Spleen (tissue), 11 donors: ENCODE measurements around the gene L2HGDH. TPM values are rescaled to one million over a fixed set of nuclear protein-coding genes. Genes with fewer than 3 reads are reported as not detected.

Source experiments
- DNase-seq: peaks from one replicate; pipeline ENCODE4 v3.0.0-alpha.2; 2020
- H3K27ac ChIP-seq, 8 donors: fragments of 200-600 bp; sonication (generic) in 7 of 8; 1 replicate in 4 of 8; 2 replicates in 4 of 8; pipeline versions ENCODE4 v1.5.0 to v1.8.0; 2016 to 2021; ENCODE audit warnings: inconsistent platforms in 4 of 8, mild to moderate bottlenecking in 4 of 8, moderate library complexity in 1 of 8
- H3K27me3 ChIP-seq, 7 donors: fragments of 200-600 bp; sonication (generic) in 6 of 7; replicated peaks in 1 of 7; 1 replicate in 4 of 7; 2 replicates in 3 of 7; pipeline versions ENCODE4 v1.5.0 to v1.8.0; 2016 to 2021; ENCODE audit warnings: inconsistent platforms in 3 of 7, mild to moderate bottlenecking in 1 of 7
- H3K36me3 ChIP-seq, 6 donors: fragments of 200-600 bp; sonication (generic) in 5 of 6; 1 replicate in 4 of 6; 2 replicates in 2 of 6; pipeline versions ENCODE4 v1.5.0 to v1.8.0; 2016 to 2021; ENCODE audit warnings: inconsistent platforms in 2 of 6
- H3K4me1 ChIP-seq, 6 donors: fragments of 200-600 bp; sonication (generic) in 5 of 6; 1 replicate in 3 of 6; 2 replicates in 3 of 6; pipeline versions ENCODE4 v1.5.0 to v1.8.0; 2016 to 2021; ENCODE audit warnings: inconsistent platforms in 3 of 6
- H3K4me3 ChIP-seq, 8 donors: fragments of 200-600 bp; sonication (generic) in 7 of 8; 1 replicate in 4 of 8; 2 replicates in 4 of 8; pipeline versions ENCODE4 v1.5.0 to v1.8.0; 2016 to 2021; ENCODE audit warnings: inconsistent platforms in 4 of 8, mild to moderate bottlenecking in 4 of 8, moderate library complexity in 2 of 8
- H3K9me3 ChIP-seq, 8 donors: fragments of 200-600 bp; sonication (generic) in 7 of 8; 1 replicate in 4 of 8; 2 replicates in 4 of 8; pipeline versions ENCODE4 v1.5.0 to v1.8.0; 2016 to 2021; ENCODE audit warnings: inconsistent platforms in 4 of 8
- POLR2A ChIP-seq, 3 donors: fragments of 450-650 bp; IDR thresholded peaks; one replicate each; pipeline ENCODE4 v1.5.1; 2017; ENCODE audit warnings: antibody characterized with exemption in 3 of 3, mild to moderate bottlenecking in 1 of 3
- POLR2AphosphoS5 ChIP-seq, 3 donors: sonication (generic); formaldehyde crosslinking; IDR thresholded peaks; one replicate each; pipeline ENCODE4 v1.5.1; 2017; ENCODE audit warnings: antibody characterized with exemption in 3 of 3
- WGBS, 5 donors: extraction: QIAGEN DNeasy Blood & Tissue Kit in 3 of 5; methylation state at CpG; one replicate each; pipeline versions ENCODE4 v1.1.5 to v1.1.7; 2013 to 2018; 5-methylcytosine and 5-hydroxymethylcytosine counted together
- intact Hi-C: fragments of 100-400 bp; cut with DNase I; formaldehyde crosslinking; loops from one replicate; pipeline ENCODE4 v1.15.0; 2023; ENCODE audit warnings: low total_unique reads
- polyA plus RNA-seq, 3 donors: library from polyadenylated mRNA; stranded (reverse); fragments of 200-250 nt; gene quantifications; one replicate each; pipeline ENCODE4 v1.2.1, GENCODE V29; 2013
- total RNA-seq, 7 donors: library from RNA; depleted of rRNA in 3 of 7; stranded (reverse); fragments of >200 nt in 3 of 7; fragmentation: NEBNext Ultra II Directional in 4 of 7; extraction: Animal tissue kit (Norgen Biotek cat#: 25700) in 4 of 7; gene quantifications; one replicate each; pipeline versions ENCODE4 v1.1.0 to v1.2.1, GENCODE V29; 2016 to 2021
- TF ChIP-seq, protein P1 (sequence below), 11 experiments: fragments of 200-600 bp in 7 of 11; fragments of 450-650 bp in 4 of 11; sonication (generic) in 4 of 11; IDR thresholded peaks in 8 of 11; conservative IDR thresholded peaks in 3 of 11; 1 replicate in 7 of 11; 2 replicates in 4 of 11; pipeline versions ENCODE4 v1.4.0 to v1.8.0; 2016 to 2021; ENCODE audit warnings: antibody characterized with exemption in 11 of 11, inconsistent platforms in 4 of 11, mild to moderate bottlenecking in 1 of 11
- donor health status: healthy with polysubstance abuse.
- donor health status: DM: no; HTN: no; CAD: no; lungs with moderate emphysema.
- donor health status: DM: no; HTN: no; CAD: no.
- donor health status: Bipolar disorder and iron deficiency.
- donor health status: healthy.
- donor health status: DM: no; HTN: no; CAD: no.
- donor health status: DM: yes; HTN: yes; CAD: no.

L2HGDH gene
- total and polyA plus RNA-seq, 10 donors: 0.72 to 4.9 (median 3.3) TPM

- intact Hi-C loops: no loop called here
- Histone ChIP-seq H3K27me3 (no peaks in the 10 kb centered on the region), H3K9me3 (peaks cover 0 to 6% (median 0%) of the 10 kb centered on the region in 8 donors), H3K27ac (no peak overlapping the region), H3K4me3 (no peak overlapping the region), H3K4me1 (no peaks in the 10 kb centered on the region), H3K36me3 (peaks cover 0 to 15% (median 0%) of the 10 kb centered on the region in 6 donors)
- no peak for DNase-seq
- TF ChIP-seq, protein P1, sequence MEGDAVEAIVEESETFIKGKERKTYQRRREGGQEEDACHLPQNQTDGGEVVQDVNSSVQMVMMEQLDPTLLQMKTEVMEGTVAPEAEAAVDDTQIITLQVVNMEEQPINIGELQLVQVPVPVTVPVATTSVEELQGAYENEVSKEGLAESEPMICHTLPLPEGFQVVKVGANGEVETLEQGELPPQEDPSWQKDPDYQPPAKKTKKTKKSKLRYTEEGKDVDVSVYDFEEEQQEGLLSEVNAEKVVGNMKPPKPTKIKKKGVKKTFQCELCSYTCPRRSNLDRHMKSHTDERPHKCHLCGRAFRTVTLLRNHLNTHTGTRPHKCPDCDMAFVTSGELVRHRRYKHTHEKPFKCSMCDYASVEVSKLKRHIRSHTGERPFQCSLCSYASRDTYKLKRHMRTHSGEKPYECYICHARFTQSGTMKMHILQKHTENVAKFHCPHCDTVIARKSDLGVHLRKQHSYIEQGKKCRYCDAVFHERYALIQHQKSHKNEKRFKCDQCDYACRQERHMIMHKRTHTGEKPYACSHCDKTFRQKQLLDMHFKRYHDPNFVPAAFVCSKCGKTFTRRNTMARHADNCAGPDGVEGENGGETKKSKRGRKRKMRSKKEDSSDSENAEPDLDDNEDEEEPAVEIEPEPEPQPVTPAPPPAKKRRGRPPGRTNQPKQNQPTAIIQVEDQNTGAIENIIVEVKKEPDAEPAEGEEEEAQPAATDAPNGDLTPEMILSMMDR (IDR thresholded peaks at IDR 0.05 in 8 of 11, conservative IDR thresholded peaks at IDR 0.05 in 3 of 11): no peak
- TF ChIP-seq POLR2A (IDR thresholded peaks at IDR 0.05) (no peak), POLR2AphosphoS5 (IDR thresholded peaks at IDR 0.05) (no peak)
- WGBS, 5 donors: 77 to 93% (median 88%) methylated on average over 7 of the region's 7 CpGs
Measured at GRCh38 chr14:50249136-50249775, 62.8 kb downstream of the L2HGDH start.

GRCh38 chr14:50247245-50247644 lies 64.8 kb downstream of the L2HGDH start:
- 64 to 94% (median 89%) methylated on average over 3 of the region's 3 CpGs for WGBS, 5 donors
- Histone ChIP-seq H3K4me3 (no peak overlapping the region), H3K27me3 (no peaks in the 10 kb centered on the region), H3K36me3 (peaks cover 0 to 10% (median 0%) of the 10 kb centered on the region in 6 donors), H3K9me3 (peaks cover 0 to under 1% (median 0%) of the 10 kb centered on the region in 8 donors), H3K27ac (no peak overlapping the region), H3K4me1 (no peaks in the 10 kb centered on the region)
- intact Hi-C loops: no loop called here
- no peak for DNase-seq
- no peak for TF ChIP-seq POLR2AphosphoS5 (IDR thresholded peaks at IDR 0.05)
- TF ChIP-seq, protein P1 (IDR thresholded peaks at IDR 0.05 in 8 of 11, conservative IDR thresholded peaks at IDR 0.05 in 3 of 11): no peak
- no peak for TF ChIP-seq POLR2A (IDR thresholded peaks at IDR 0.05)

DNA sequence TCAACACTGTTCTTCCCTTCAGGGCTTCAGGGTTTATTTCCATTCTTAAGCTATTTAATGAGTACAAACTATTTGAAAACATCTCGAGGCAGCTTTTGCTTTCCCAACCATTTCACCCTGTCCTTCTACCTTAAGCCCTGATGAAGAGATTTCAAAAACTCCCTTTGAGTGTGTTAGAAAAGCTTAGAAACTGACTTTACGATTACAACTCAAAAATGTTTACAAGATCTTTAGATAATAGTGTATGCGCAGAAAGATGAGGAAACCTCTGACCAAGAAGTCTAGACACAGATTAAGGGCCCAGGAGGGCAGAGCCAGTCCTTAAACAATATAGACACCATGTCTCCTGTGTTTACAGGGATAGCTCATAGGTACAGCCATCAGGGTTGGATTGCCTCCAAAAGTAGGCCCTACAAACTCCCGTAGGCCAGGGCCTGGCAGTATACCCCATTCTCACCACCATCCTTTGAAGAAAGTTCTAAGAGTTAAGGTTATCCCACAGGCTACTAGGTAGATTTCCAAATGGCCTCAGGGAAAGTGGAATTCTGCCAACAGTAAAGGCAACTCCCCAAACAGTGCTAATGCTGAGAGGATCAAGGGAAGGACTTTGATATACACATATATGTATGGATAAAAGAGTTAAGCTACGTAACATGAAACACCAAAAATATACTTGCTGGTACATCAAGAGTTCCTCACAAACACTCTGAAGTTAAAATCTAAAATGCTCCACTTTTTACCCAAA lies 69.3 kb downstream of the L2HGDH start:
- intact Hi-C loops: no loop called here
- DNase-seq: no peak

More for the DNA sequence above, 69.3 kb downstream of the L2HGDH start:
- 85 to 92% (median 90%) methylated on average over 5 of the region's 5 CpGs for WGBS, 5 donors
- no peaks in the 10 kb centered on the region for H3K36me3 ChIP-seq
- H3K4me1 ChIP-seq: peaks cover 0 to 4% (median 0%) of the 10 kb centered on the region in 6 donors
- no peak overlapping the region for H3K4me3 ChIP-seq
- H3K9me3 ChIP-seq: no peaks in the 10 kb centered on the region
- peak overlapping the region in 3 of 8 donors; percentile 15 to 44 (median 29) for H3K27ac ChIP-seq
- TF ChIP-seq, protein P1 (IDR thresholded peaks at IDR 0.05 in 8 of 11, conservative IDR thresholded peaks at IDR 0.05 in 3 of 11): no peak
- TF ChIP-seq POLR2AphosphoS5 (IDR thresholded peaks at IDR 0.05) (no peak), POLR2A (IDR thresholded peaks at IDR 0.05) (no peak)
- no peaks in the 10 kb centered on the region for H3K27me3 ChIP-seq
